GM12875 (cell line): ENCODE measurements around the gene VPS13D.

ENCODE experiments used
- H3K4me3 ChIP-seq: one replicate; pipeline ENCODE4 v1.5.1; 2011; ENCODE audit warnings: low read depth, low read length, control low read depth
- TF ChIP-seq, protein P1 (sequence below): IDR thresholded peaks from 2 replicates; pipeline ENCODE4 v1.5.1; 2011; ENCODE audit warnings: low read depth, mild to moderate bottlenecking, control low read depth, inconsistent platforms, low read length, moderate library complexity, borderline replicate concordance; ENCODE audit not compliant: insufficient read depth

Gene VPS13D

DNA sequence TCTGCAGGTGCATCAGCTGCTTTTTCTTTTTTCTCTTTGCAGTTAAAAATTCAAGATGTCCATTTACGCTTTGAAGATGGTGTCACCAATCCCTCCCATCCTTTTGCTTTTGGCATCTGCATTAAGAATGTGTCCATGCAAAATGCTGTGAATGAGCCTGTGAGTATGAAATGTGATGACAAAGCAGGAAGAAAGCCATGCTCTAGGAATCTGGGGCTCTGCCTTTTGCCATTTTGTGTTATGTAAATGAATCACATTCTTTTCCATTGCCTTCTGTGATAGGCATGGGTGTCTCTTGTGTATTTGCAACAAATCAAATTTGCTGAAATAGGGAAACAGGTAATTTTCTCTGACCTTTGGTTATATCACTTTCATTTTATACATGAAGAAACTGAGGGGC, 19.4 kb downstream of the VPS13D start:
- TF ChIP-seq, protein P1, sequence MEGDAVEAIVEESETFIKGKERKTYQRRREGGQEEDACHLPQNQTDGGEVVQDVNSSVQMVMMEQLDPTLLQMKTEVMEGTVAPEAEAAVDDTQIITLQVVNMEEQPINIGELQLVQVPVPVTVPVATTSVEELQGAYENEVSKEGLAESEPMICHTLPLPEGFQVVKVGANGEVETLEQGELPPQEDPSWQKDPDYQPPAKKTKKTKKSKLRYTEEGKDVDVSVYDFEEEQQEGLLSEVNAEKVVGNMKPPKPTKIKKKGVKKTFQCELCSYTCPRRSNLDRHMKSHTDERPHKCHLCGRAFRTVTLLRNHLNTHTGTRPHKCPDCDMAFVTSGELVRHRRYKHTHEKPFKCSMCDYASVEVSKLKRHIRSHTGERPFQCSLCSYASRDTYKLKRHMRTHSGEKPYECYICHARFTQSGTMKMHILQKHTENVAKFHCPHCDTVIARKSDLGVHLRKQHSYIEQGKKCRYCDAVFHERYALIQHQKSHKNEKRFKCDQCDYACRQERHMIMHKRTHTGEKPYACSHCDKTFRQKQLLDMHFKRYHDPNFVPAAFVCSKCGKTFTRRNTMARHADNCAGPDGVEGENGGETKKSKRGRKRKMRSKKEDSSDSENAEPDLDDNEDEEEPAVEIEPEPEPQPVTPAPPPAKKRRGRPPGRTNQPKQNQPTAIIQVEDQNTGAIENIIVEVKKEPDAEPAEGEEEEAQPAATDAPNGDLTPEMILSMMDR = no peak
- no peak overlapping the region for H3K4me3 ChIP-seq

DNA sequence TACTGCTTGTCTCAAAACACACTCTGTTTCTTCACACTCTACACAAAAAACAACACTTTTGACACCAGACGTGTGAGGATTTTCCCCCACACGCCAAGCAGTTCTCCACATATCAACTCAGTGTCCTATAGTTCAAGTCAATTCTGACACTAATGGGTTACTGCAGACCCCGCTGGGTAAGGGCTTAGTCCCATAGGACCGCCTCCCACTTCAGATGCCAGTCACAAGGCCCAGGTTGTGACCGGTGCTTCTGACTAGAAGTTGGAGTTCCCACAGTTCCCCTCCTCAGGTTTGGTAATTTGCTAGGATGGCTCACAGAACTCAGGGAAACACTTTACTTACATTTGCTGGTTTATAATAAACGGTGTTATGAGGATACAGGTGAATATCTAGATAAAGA, 19.9 kb downstream of the VPS13D start:
- TF ChIP-seq, protein P1 = no peak
- H3K4me3 ChIP-seq = no peak overlapping the region

DNA sequence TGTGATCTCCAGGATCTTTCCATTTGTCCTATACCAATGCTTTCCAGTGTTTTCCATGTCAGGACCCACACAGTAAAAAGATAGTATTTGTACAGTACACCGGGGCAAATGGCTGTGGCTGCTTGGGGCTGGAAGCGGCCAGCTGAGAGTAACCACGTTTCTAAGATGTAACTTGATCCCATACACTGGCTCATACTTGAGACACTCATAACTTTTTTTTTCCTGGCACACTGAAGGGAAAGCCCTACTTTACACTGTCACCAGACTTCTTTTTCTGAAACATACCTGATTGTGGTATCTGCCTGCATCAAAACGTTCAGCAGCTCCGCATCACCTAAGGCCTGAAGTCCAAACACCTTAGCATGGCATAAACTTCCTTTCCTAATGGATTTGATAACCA, 21.6 kb downstream of the VPS13D start:
- H3K4me3 ChIP-seq = no peak overlapping the region
- TF ChIP-seq, protein P1 = no peak

DNA sequence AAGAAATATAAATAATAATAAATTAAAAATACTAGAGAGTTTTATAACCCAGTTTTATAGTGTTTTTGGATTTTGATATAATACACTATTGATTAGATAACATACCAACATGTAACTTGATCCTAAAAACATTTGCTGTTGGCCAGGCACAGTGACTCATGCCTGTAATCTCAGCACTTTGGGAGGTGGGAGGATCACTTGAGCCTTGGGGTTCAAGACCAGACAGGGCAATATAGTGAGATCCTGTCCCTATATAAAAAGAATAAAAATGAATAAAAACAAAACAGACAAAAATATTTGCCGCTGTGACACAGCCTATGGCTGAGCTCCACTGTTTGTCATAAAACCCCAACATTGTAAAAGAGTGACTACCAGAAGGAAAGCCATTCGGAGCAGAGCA, 26.1 kb downstream of the VPS13D start:
- TF ChIP-seq, protein P1 = no peak
- no peak overlapping the region for H3K4me3 ChIP-seq

DNA sequence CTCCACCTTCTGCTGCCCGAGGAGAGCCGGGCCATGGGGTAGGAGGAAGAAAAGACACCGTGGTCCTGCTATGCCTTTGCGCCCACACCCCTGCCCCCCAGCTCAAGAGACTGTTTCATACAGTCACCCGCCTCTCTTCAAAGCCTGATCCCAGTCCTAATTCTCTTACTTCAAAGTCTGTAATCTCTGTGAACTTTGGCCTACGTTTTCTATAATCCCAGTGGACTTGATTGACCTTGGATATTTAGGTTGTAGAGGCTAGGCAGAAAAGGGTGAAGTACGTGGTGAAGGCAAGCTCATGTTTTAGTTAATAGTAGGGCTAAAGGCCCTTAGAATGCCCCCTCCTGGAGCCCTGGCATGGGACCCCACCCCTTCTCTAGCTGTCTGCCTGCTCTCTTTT, 28.4 kb downstream of the VPS13D start:
- TF ChIP-seq, protein P1 = no peak
- no peak overlapping the region for H3K4me3 ChIP-seq

DNA sequence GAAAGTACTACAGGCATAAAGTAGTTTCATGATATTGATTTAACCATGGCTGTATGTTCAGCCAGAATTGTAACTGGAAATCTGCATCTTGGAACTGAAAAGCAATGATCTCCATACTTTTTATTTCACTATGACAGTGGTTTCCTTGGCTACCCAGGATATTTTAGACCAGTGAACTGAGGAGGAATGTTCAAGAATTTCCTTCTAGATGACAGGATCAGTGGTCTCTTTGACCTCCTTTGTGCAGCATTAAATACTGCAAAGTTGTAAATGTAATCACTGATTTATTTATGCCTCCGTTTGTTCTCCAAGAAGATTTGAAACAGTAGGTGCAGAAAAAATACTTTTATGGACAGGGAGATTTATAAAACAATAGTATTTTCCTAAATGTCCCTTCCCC, 39.5 kb downstream of the VPS13D start:
- TF ChIP-seq, protein P1 = no peak
- no peak overlapping the region for H3K4me3 ChIP-seq

DNA sequence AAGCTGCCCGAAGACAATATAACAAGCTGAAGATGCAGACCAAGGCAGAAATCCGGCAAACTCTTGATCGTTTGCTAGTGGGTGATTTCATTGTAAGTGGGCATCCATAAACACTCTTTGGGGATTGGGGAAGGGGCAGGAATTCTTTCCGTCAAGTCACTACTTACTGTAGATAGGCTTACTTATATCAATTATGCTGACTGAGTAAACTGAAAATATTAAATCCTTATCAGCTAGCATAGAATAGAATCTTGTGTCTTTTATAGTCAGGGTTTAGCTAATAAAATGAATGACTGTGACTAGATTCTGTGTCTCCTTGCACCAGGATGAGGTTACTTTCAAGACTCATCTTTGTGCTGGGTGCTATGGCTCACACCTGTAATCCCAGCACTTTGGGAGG, 41.2 kb downstream of the VPS13D start:
- TF ChIP-seq, protein P1 = no peak
- H3K4me3 ChIP-seq = no peak overlapping the region
